ENCODE measurements around the gene ERC2. TPM values are rescaled to one million over a fixed set of nuclear protein-coding genes. Genes with fewer than 3 reads are reported as not detected.

Gene ERC2
- total and polyA plus RNA-seq, 5 donors from 2014 or later = not detected

DNA sequence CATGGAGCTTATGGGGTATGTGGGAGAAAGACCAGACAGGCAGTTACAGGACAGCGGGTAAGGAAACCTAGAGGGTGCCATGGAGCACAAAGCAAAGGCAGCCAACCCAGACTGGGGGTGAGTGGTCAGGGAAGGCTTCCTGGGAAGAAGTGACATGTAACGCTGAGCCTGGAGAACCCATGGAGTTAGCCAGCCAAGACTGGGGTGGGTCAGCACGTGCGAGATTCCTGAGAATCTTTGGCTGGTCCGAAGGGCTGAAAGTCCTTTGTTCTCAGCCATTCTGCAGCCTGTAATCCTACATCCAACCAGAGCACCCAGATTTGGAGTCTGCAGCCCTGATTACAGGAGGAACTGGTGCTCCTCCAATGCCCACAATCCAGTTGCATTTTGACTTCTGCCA is 861.1 kb downstream of the ERC2 start:
- Histone ChIP-seq H3K9me3 (ENCODE audit: control insufficient read depth in 2 of 2, low read length in 2 of 2) (no peaks in the 10 kb centered on the region), H3K36me3 (ENCODE audit: control insufficient read depth, insufficient read depth, low read length) (no peaks in the 10 kb centered on the region), H3K27me3 (ENCODE audit: control insufficient read depth, insufficient read depth, low read length) (no peaks in the 10 kb centered on the region), H3K4me1 (ENCODE audit: control insufficient read depth, insufficient read depth, low read length, poor library complexity, severe bottlenecking) (no peaks in the 10 kb centered on the region), H3K4me3 (ENCODE audit: low read depth, low read length) (no peak overlapping the region), H3K27ac (ENCODE audit: insufficient read depth, low read length, poor library complexity, severe bottlenecking) (no peak overlapping the region)
- H3K9me3 Mint-ChIP-seq = peaks cover 0 to 2% (median 0%) of the 10 kb centered on the region in 7 donors
- H3K4me1 Mint-ChIP-seq = no peaks in the 10 kb centered on the region
- peaks cover 4% of the 10 kb centered on the region for H3K27me3 Mint-ChIP-seq
- H3K27ac Mint-ChIP-seq = no peak overlapping the region
- ATAC-seq (ENCODE audit: low read depth in 2 of 2) (no peak), DNase-seq (no peak)
- no peaks in the 10 kb centered on the region for H3K36me3 Mint-ChIP-seq
- no peak overlapping the region for H3K4me3 Mint-ChIP-seq

DNA sequence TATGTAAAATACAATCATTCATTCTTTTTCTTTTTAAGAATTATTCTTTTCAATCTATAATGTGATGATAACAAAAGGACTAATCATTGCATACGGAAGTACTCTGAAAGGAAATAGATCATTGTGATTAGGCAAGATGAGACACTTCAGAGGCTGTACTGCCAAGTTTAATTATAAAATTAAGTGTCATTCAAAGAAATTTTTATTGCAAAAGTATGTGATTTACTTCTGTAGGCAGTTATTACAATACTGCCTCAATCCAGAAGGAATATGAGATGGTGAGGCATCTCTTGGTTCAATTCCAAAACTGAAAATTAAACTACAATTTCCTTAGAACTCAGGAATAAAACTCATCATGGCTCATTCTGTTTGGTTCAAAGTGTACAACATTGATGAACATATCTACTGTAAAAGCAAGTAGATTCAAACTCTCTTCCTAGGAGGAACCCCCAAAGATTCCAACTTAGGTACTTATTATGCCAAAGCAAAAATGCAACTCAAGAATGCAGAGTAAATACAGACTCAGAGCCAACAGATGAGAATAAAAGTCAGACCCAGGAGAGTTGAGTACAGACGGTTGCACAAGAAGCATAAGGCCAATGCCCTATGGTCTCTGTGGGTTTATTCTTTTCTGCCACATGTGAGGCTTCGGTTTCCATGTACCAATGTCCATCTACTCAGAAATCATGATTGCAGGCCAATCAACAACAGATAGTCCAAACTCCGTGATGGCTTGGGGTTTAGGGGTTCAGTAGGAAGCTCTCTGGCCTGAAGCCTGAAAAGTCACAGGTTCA is 862.6 kb downstream of the ERC2 start:
- ATAC-seq (ENCODE audit: low read depth in 2 of 2) (no peak), DNase-seq (no peak)
- Mint-ChIP-seq H3K4me3 (no peak overlapping the region), H3K27me3 (peaks cover 4% of the 10 kb centered on the region), H3K36me3 (no peaks in the 10 kb centered on the region), H3K27ac (no peak overlapping the region), H3K9me3 (peaks cover 0 to 2% (median 0%) of the 10 kb centered on the region in 7 donors), H3K4me1 (no peaks in the 10 kb centered on the region)
- Histone ChIP-seq H3K27ac (ENCODE audit: insufficient read depth, low read length, poor library complexity, severe bottlenecking) (no peak overlapping the region), H3K36me3 (ENCODE audit: control insufficient read depth, insufficient read depth, low read length) (no peaks in the 10 kb centered on the region), H3K4me3 (ENCODE audit: low read depth, low read length) (no peak overlapping the region), H3K4me1 (ENCODE audit: control insufficient read depth, insufficient read depth, low read length, poor library complexity, severe bottlenecking) (no peaks in the 10 kb centered on the region), H3K27me3 (ENCODE audit: control insufficient read depth, insufficient read depth, low read length) (no peaks in the 10 kb centered on the region), H3K9me3 (ENCODE audit: control insufficient read depth in 2 of 2, low read length in 2 of 2) (no peaks in the 10 kb centered on the region)

DNA sequence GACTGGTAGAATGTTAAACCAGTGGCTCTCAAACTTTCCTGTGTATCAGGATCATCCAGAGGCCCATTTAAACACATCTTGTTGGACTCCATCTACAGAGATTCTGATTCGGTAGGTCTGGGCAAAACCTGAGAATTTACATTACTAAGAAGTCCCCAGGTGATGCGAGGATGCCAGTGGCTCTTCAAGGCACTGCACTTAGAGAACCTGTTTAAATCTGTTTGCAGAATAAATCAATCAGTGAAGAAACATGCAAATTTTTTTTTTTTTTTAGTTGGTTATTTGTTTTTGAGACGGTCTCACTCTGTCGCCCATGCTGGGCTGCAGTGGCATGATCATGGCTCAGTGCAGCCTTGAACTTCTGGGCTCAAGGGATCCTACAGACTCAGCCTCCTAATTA is 863.4 kb downstream of the ERC2 start:
- H3K27ac Mint-ChIP-seq = no peak overlapping the region
- H3K27me3 ChIP-seq (ENCODE audit: control insufficient read depth, insufficient read depth, low read length) = no peaks in the 10 kb centered on the region
- no peak overlapping the region for H3K4me3 ChIP-seq (ENCODE audit: low read depth, low read length)
- no peaks in the 10 kb centered on the region for H3K36me3 Mint-ChIP-seq
- peaks cover 4% of the 10 kb centered on the region for H3K27me3 Mint-ChIP-seq
- H3K4me1 Mint-ChIP-seq = no peaks in the 10 kb centered on the region
- H3K4me1 ChIP-seq (ENCODE audit: control insufficient read depth, insufficient read depth, low read length, poor library complexity, severe bottlenecking) = no peaks in the 10 kb centered on the region
- H3K36me3 ChIP-seq (ENCODE audit: control insufficient read depth, insufficient read depth, low read length) = no peaks in the 10 kb centered on the region
- ATAC-seq (ENCODE audit: low read depth in 2 of 2) (no peak), DNase-seq (no peak)
- no peak overlapping the region for H3K27ac ChIP-seq (ENCODE audit: insufficient read depth, low read length, poor library complexity, severe bottlenecking)
- no peak overlapping the region for H3K4me3 Mint-ChIP-seq
- no peaks in the 10 kb centered on the region for H3K9me3 ChIP-seq (ENCODE audit: control insufficient read depth in 2 of 2, low read length in 2 of 2)
- H3K9me3 Mint-ChIP-seq = peaks cover 0 to 2% (median 0%) of the 10 kb centered on the region in 7 donors

DNA sequence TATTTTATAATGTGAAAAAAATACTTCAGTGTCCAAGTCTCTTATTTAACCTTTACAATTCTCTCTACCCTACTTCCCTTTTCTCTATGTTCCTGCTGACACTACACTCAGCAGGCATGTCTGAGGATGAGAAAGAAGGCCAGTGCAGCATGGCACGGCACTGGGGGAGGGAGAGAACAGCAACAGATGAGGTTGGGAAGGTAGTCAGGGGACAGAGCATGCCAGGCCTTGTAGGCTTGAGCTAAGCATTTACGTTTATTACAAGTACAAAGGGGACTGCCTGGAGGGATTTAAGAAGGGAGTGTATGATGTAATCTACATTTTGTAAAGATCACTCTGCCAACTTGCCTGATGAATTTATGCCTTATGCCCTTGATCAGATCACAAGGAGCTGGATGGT is 863.9 kb downstream of the ERC2 start:
- DNase-seq (no peak), ATAC-seq (ENCODE audit: low read depth in 2 of 2) (no peak)
- Histone ChIP-seq H3K27ac (ENCODE audit: insufficient read depth, low read length, poor library complexity, severe bottlenecking) (no peak overlapping the region), H3K4me3 (ENCODE audit: low read depth, low read length) (no peak overlapping the region), H3K9me3 (ENCODE audit: control insufficient read depth in 2 of 2, low read length in 2 of 2) (no peaks in the 10 kb centered on the region), H3K27me3 (ENCODE audit: control insufficient read depth, insufficient read depth, low read length) (no peaks in the 10 kb centered on the region), H3K4me1 (ENCODE audit: control insufficient read depth, insufficient read depth, low read length, poor library complexity, severe bottlenecking) (no peaks in the 10 kb centered on the region), H3K36me3 (ENCODE audit: control insufficient read depth, insufficient read depth, low read length) (no peaks in the 10 kb centered on the region)
- peaks cover 0 to 2% (median 0%) of the 10 kb centered on the region in 7 donors for H3K9me3 Mint-ChIP-seq
- H3K4me3 Mint-ChIP-seq = no peak overlapping the region
- peaks cover 4% of the 10 kb centered on the region for H3K27me3 Mint-ChIP-seq
- H3K36me3 Mint-ChIP-seq = no peaks in the 10 kb centered on the region
- no peak overlapping the region for H3K27ac Mint-ChIP-seq
- no peaks in the 10 kb centered on the region for H3K4me1 Mint-ChIP-seq

DNA sequence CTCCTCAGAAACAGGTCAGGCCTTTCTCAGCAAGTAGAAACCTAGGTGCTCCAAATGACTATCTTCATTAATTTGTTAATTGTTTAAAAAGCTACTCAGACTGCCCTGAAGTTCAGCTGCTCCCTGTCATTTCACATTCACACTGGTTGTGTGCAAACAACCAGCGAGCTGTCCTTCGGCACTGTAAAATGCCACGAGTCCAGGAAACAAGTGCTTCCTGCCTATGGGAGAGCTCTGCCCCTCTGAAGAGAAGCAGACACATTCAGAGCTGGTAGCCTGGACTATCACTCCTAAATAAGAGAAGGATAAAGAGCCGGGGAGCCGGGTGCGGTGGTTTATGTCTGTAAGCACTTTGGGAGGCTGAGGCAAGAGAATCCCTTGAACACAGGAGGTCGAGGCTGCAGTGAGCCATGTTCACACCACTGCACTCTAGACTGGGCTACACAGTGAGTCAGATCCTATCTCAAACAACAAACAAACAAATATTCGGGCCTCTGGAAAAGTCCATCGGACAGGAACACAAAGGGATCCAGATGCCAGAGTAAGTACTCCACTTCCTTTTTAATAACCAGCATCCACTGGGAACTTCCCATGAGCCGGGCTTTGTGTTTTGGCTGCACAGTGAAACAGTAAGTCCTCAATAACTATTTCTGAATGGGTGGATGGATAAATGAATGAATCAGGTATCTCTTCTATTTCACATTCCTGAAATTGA is 866.7 kb downstream of the ERC2 start:
- H3K27ac ChIP-seq (ENCODE audit: insufficient read depth, low read length, poor library complexity, severe bottlenecking) = no peak overlapping the region
- no peaks in the 10 kb centered on the region for H3K4me1 ChIP-seq (ENCODE audit: control insufficient read depth, insufficient read depth, low read length, poor library complexity, severe bottlenecking)
- Mint-ChIP-seq H3K9me3 (peaks cover 0 to 2% (median 0%) of the 10 kb centered on the region in 7 donors), H3K4me1 (no peaks in the 10 kb centered on the region), H3K36me3 (no peaks in the 10 kb centered on the region), H3K27me3 (no peaks in the 10 kb centered on the region), H3K4me3 (no peak overlapping the region), H3K27ac (no peak overlapping the region)
- DNase-seq (no peak), ATAC-seq (ENCODE audit: low read depth in 2 of 2) (no peak)
- H3K4me3 ChIP-seq (ENCODE audit: low read depth, low read length) = no peak overlapping the region
- no peaks in the 10 kb centered on the region for H3K9me3 ChIP-seq (ENCODE audit: control insufficient read depth in 2 of 2, low read length in 2 of 2)
- no peaks in the 10 kb centered on the region for H3K36me3 ChIP-seq (ENCODE audit: control insufficient read depth, insufficient read depth, low read length)
- H3K27me3 ChIP-seq (ENCODE audit: control insufficient read depth, insufficient read depth, low read length) = peaks cover 2% of the 10 kb centered on the region

DNA sequence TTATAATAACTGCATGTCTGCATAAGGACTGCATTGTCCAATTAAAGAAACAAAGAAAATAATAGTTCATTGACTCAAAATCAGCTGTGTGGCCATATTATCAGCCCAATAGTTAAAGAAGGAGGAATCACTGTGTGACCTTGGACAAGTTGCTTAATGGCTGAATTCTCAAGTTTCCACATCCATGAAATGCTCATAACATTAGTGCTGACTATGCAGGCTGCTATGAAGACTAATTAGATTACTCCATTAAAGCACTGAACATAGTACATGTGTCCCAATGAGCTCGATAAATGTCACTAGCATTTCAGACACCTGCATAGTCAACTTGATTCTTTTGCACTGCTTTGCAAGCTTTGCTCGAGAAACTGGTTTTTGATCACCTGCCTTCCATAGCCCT is 870.0 kb downstream of the ERC2 start:
- DNase-seq (no peak), ATAC-seq (ENCODE audit: low read depth in 2 of 2) (no peak)
- Histone ChIP-seq H3K4me3 (ENCODE audit: low read depth, low read length) (no peak overlapping the region), H3K27me3 (ENCODE audit: control insufficient read depth, insufficient read depth, low read length) (peaks cover 2% of the 10 kb centered on the region), H3K36me3 (ENCODE audit: control insufficient read depth, insufficient read depth, low read length) (no peaks in the 10 kb centered on the region), H3K27ac (ENCODE audit: insufficient read depth, low read length, poor library complexity, severe bottlenecking) (no peak overlapping the region), H3K9me3 (ENCODE audit: control insufficient read depth in 2 of 2, low read length in 2 of 2) (no peaks in the 10 kb centered on the region), H3K4me1 (ENCODE audit: control insufficient read depth, insufficient read depth, low read length, poor library complexity, severe bottlenecking) (no peaks in the 10 kb centered on the region)
- Mint-ChIP-seq H3K4me1 (no peaks in the 10 kb centered on the region), H3K27ac (no peak overlapping the region), H3K36me3 (no peaks in the 10 kb centered on the region), H3K4me3 (no peak overlapping the region), H3K9me3 (peaks cover 0 to 5% (median 2%) of the 10 kb centered on the region in 7 donors), H3K27me3 (no peaks in the 10 kb centered on the region)

DNA sequence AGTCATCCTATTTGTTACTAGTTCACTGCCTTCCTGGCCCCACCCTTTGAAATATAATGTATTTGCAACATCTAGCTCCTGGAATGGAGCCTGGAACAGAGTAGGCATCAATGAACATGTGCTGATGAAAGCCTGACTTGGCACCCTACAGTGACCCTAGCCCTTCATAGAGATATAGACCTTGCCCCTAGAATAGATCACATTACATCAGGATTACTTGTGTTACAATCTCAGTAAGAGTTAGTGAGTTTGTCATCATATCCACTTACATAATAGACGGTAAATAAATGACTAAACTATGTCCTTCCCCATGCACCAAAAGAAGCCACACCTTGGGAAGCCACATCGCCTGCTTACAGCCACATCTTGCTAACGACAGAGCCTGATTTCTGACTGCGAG is 870.6 kb downstream of the ERC2 start:
- no peak overlapping the region for H3K27ac ChIP-seq (ENCODE audit: insufficient read depth, low read length, poor library complexity, severe bottlenecking)
- Mint-ChIP-seq H3K4me1 (no peaks in the 10 kb centered on the region), H3K9me3 (peaks cover 0 to 5% (median 2%) of the 10 kb centered on the region in 7 donors), H3K4me3 (no peak overlapping the region), H3K27ac (no peak overlapping the region), H3K27me3 (no peaks in the 10 kb centered on the region), H3K36me3 (no peaks in the 10 kb centered on the region)
- no peaks in the 10 kb centered on the region for H3K9me3 ChIP-seq (ENCODE audit: control insufficient read depth in 2 of 2, low read length in 2 of 2)
- H3K36me3 ChIP-seq (ENCODE audit: control insufficient read depth, insufficient read depth, low read length) = no peaks in the 10 kb centered on the region
- ATAC-seq (ENCODE audit: low read depth in 2 of 2) (no peak), DNase-seq (no peak)
- no peak overlapping the region for H3K4me3 ChIP-seq (ENCODE audit: low read depth, low read length)
- peaks cover 2% of the 10 kb centered on the region for H3K27me3 ChIP-seq (ENCODE audit: control insufficient read depth, insufficient read depth, low read length)
- no peaks in the 10 kb centered on the region for H3K4me1 ChIP-seq (ENCODE audit: control insufficient read depth, insufficient read depth, low read length, poor library complexity, severe bottlenecking)

DNA sequence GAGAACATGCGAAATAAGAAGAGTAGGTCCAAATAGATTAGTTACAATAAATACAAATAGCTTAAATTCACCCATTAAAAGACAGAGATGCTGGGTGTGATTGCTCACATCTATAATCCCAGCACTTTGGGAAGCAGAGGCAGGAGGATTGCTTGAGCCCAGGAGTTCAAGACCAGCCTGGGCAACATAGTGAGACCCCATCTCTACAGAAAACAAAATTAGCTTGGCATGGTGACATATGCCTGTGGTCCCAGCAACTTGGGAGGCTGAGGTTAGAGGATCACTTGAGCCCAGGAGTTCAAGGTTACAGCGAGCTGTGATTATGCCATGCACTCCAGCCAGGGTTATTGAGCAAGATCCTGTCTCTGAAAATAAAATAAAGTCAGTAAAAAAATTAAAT is 872.1 kb downstream of the ERC2 start:
- Histone ChIP-seq H3K4me3 (ENCODE audit: low read depth, low read length) (no peak overlapping the region), H3K4me1 (ENCODE audit: control insufficient read depth, insufficient read depth, low read length, poor library complexity, severe bottlenecking) (no peaks in the 10 kb centered on the region), H3K9me3 (ENCODE audit: control insufficient read depth in 2 of 2, low read length in 2 of 2) (no peaks in the 10 kb centered on the region), H3K27ac (ENCODE audit: insufficient read depth, low read length, poor library complexity, severe bottlenecking) (no peak overlapping the region), H3K36me3 (ENCODE audit: control insufficient read depth, insufficient read depth, low read length) (no peaks in the 10 kb centered on the region), H3K27me3 (ENCODE audit: control insufficient read depth, insufficient read depth, low read length) (peaks cover 2% of the 10 kb centered on the region)
- Mint-ChIP-seq H3K36me3 (no peaks in the 10 kb centered on the region), H3K4me3 (no peak overlapping the region), H3K9me3 (peaks cover 0 to 5% (median 2%) of the 10 kb centered on the region in 7 donors), H3K27me3 (no peaks in the 10 kb centered on the region), H3K4me1 (no peaks in the 10 kb centered on the region), H3K27ac (no peak overlapping the region)
- DNase-seq (no peak), ATAC-seq (ENCODE audit: low read depth in 2 of 2) (no peak)

All from CD4-positive, CD25-positive, alpha-beta regulatory T cell (primary cell).